OCI-LY3 (cell line): ENCODE data around the gene CCDC83.

Experiments
- H2AFZ ChIP-seq: fragments of 200-600, 300-600 bp; shearing (Covaris generic); 2 replicates; pipeline ENCODE4 v1.6.0; 2014; ENCODE audit warnings: antibody characterized with exemption, low read depth, low read length
- H3K27ac ChIP-seq: fragments of 200-600, 300-600 bp; sonication (generic); 2 replicates; pipeline ENCODE4 v1.5.1; 2014; ENCODE audit warnings: mild to moderate bottlenecking, low read length, moderate library complexity, mixed read lengths
- H3K27me3 ChIP-seq: fragments of 200-600, 300-600 bp; sonication (generic); 2 replicates; pipeline ENCODE4 v1.6.1; 2014; ENCODE audit warnings: low read depth, low read length, mixed read lengths
- H3K36me3 ChIP-seq: fragments of 200-600, 300-600 bp; sonication (generic); replicated peaks from 2 replicates; pipeline ENCODE3; 2014; ENCODE audit warnings: low read depth, low read length, mixed read lengths
- H3K4me1 ChIP-seq: fragments of 300-600, 200-600 bp; sonication (generic); 2 replicates; pipeline ENCODE4 v1.6.1; 2014; ENCODE audit warnings: low read length, mixed read lengths
- H3K4me2 ChIP-seq: fragments of 200-600, 300-600 bp; sonication (generic); 2 replicates; pipeline ENCODE4 v1.6.1; 2014; ENCODE audit warnings: low read length, mixed read lengths
- H3K4me3 ChIP-seq: fragments of 300-600, 200-600 bp; sonication (generic); 2 replicates; pipeline ENCODE4 v1.5.1; 2014; ENCODE audit warnings: antibody characterized with exemption, mild to moderate bottlenecking, low read length, moderate library complexity
- H3K79me2 ChIP-seq: fragments of 300-600, 200-600 bp; shearing (Covaris generic); 2 replicates; pipeline ENCODE4 v1.6.1; 2014; ENCODE audit warnings: mild to moderate bottlenecking, low read length, mixed read lengths
- H3K9ac ChIP-seq: fragments of 300-600, 200-600 bp; shearing (Covaris generic); 2 replicates; pipeline ENCODE4 v1.6.0; 2014; ENCODE audit warnings: mild to moderate bottlenecking, low read length, moderate library complexity
- H3K9me3 ChIP-seq: fragments of 200-600, 300-600 bp; shearing (Covaris generic); 2 replicates; pipeline ENCODE4 v1.6.1; 2014; ENCODE audit warnings: low read length, mixed read lengths; ENCODE audit not compliant: insufficient read depth
- H4K20me1 ChIP-seq: fragments of 200-600, 300-600 bp; sonication (generic); 2 replicates; pipeline ENCODE4 v1.6.1; 2016; ENCODE audit warnings: low read length, mixed read lengths; ENCODE audit not compliant: insufficient read depth
- EZH2phosphoT487 ChIP-seq: fragments of 200-600 bp; shearing (Covaris generic); IDR thresholded peaks from 2 replicates; pipeline ENCODE4 v1.6.1; 2018; ENCODE audit warnings: antibody characterized with exemption, mixed run types, low read depth
- TF ChIP-seq, protein P1 (sequence below): fragments of 200-600, 300-600 bp; sonication (generic); IDR thresholded peaks from 2 replicates; pipeline ENCODE4 v1.5.1; 2014; ENCODE audit warnings: antibody characterized with exemption, low read length, low read depth

CCDC83 gene

DNA sequence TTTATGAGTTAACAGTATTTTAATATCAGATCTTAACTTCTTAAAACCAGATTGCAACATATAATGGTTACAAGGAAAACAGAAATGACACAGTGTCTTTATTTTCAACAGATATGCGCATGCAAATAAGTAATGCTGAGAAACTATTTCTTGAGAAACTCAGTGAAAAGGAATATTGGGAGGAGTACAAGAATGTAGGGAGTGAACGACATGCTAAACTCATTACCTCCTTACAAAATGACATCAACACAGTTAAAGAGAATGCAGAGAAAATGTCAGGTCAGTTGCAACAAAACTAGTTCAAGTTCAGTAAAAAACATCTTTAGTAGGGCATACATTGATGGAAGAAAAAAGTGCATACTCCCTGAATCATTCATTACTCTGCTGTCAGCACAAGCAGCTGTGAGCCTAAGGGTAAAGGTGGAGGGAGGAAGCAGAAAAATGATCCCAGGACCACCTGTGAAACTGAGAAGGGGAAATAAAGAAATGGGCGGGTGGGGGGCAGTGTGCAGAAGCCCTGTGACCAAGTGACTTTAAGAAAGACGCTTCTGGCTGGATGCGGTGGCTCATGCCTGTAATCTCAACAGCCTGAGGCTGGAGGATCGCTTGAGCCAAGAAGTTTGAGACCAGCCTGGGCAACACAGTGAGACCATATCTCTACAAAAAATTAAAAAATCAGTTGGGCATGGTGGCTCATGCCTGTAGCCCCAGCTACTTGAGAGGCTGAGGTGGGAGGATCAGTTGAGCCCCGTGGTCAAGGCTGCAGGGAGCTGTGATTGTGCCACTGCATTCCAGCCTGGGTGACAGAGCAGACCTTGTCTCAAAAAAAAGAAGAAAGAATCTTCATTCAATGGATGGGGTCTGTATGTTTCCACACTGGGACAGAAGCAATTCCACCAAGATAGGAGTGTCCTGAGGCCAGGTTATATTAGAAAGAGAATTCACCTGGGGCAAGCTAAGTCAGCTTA lies 31.2 kb downstream of the CCDC83 start:
- Histone ChIP-seq H3K36me3 (no peaks in the 10 kb centered on the region), H3K9ac (no peak overlapping the region), H3K4me1 (peaks cover 6% of the 10 kb centered on the region; the same call in 1 of the 2 replicates), H3K9me3 (no peaks in the 10 kb centered on the region), H4K20me1 (no peaks in the 10 kb centered on the region), H3K27ac (no peak overlapping the region), H3K27me3 (no peaks in the 10 kb centered on the region), H3K4me3 (no peak overlapping the region), H3K79me2 (no peaks in the 10 kb centered on the region), H2AFZ (no peak overlapping the region), H3K4me2 (no peak overlapping the region)
- no peak for TF ChIP-seq EZH2phosphoT487
- TF ChIP-seq, protein P1, sequence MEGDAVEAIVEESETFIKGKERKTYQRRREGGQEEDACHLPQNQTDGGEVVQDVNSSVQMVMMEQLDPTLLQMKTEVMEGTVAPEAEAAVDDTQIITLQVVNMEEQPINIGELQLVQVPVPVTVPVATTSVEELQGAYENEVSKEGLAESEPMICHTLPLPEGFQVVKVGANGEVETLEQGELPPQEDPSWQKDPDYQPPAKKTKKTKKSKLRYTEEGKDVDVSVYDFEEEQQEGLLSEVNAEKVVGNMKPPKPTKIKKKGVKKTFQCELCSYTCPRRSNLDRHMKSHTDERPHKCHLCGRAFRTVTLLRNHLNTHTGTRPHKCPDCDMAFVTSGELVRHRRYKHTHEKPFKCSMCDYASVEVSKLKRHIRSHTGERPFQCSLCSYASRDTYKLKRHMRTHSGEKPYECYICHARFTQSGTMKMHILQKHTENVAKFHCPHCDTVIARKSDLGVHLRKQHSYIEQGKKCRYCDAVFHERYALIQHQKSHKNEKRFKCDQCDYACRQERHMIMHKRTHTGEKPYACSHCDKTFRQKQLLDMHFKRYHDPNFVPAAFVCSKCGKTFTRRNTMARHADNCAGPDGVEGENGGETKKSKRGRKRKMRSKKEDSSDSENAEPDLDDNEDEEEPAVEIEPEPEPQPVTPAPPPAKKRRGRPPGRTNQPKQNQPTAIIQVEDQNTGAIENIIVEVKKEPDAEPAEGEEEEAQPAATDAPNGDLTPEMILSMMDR: no peak

DNA sequence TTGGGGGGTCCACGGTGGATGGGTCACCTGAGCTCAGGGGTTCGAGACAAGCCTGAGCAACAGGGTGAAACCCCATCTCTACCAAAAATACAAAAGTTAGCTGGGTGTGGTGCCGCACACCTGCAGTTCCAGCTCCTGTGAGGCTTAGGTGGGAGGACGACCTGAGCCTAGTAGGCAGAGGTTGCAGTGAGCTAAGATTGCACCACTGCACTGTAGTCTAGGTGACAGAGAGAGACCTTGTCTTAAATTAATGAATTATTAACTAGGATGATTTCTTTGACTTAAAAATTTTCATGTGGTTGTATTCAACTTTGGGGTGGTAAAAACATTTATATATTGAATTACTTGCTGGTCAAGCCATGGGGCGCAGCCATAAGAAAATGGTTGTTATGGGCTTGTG lies 33.9 kb downstream of the CCDC83 start:
- Histone ChIP-seq H3K9ac (no peak overlapping the region), H3K4me3 (no peak overlapping the region), H3K27me3 (no peaks in the 10 kb centered on the region), H3K27ac (no peak overlapping the region), H3K79me2 (no peaks in the 10 kb centered on the region), H3K36me3 (no peaks in the 10 kb centered on the region), H3K4me2 (no peak overlapping the region), H2AFZ (no peak overlapping the region), H3K9me3 (no peaks in the 10 kb centered on the region), H4K20me1 (no peaks in the 10 kb centered on the region), H3K4me1 (peaks cover 7% of the 10 kb centered on the region; the same call in 1 of the 2 replicates)
- no peak for TF ChIP-seq EZH2phosphoT487
- TF ChIP-seq, protein P1: no peak

DNA sequence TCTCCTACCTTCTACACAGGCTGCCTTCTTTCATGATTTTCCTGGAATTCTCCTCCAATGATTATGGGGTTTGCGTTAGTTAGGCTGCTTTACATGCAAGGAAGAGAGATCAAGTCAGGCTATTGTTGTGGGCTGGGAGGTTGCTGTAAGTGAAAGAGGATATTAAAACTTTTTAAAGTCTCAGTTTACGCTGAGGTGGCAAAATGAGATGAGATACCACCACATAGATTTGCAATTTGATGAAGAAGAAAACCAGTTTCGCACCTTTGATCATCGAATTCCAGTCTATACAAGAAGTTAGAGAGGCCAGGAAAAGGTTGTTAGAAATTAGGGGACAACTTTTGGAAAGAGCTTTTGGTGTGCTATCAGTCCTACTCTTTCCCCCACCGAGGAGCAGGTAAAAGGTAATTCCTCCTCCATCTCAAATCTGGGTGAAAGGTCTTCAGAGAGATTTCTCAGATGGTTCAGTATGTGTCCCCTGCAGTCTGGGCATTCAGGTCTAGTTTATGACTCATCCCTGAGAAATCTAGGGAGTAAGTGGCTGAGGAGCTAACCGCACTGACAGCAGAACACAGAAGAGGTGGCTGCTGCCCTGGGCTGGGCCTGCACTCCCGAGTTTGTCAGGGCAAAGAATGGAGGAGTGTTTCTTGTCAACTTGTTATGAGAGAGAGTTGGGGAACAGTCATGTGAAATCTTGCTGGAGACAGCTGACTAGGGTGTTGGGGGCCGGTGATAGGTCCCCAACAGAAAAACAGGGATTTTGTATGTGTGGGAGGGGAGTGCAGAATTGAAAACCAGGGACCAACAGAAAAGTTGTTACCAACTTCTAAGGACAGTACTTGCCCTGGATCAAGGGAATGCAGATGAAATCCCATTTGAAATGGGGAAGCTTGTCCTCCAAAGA lies 34.7 kb downstream of the CCDC83 start:
- H3K4me3 ChIP-seq: no peak overlapping the region
- no peak overlapping the region for H3K4me2 ChIP-seq
- no peaks in the 10 kb centered on the region for H3K27me3 ChIP-seq
- TF ChIP-seq EZH2phosphoT487: no peak
- TF ChIP-seq, protein P1: no peak
- no peaks in the 10 kb centered on the region for H3K79me2 ChIP-seq
- H3K27ac ChIP-seq: no peak overlapping the region
- no peaks in the 10 kb centered on the region for H3K36me3 ChIP-seq
- no peak overlapping the region for H2AFZ ChIP-seq
- peaks cover 12% of the 10 kb centered on the region; the same call in 1 of the 2 replicates for H3K4me1 ChIP-seq
- H3K9me3 ChIP-seq: no peaks in the 10 kb centered on the region
- no peaks in the 10 kb centered on the region for H4K20me1 ChIP-seq
- H3K9ac ChIP-seq: no peak overlapping the region

- H3K9me3 ChIP-seq: no peaks in the 10 kb centered on the region
- no peaks in the 10 kb centered on the region for H3K27me3 ChIP-seq
- no peak overlapping the region for H3K27ac ChIP-seq
- H3K4me3 ChIP-seq: no peak overlapping the region
- no peak overlapping the region for H3K4me2 ChIP-seq
- TF ChIP-seq, protein P1: no peak
- no peak for TF ChIP-seq EZH2phosphoT487
- peaks cover 6% of the 10 kb centered on the region; the same call in 1 of the 2 replicates for H3K4me1 ChIP-seq
- H3K36me3 ChIP-seq: no peaks in the 10 kb centered on the region
- H4K20me1 ChIP-seq: no peaks in the 10 kb centered on the region
- H2AFZ ChIP-seq: no peak overlapping the region
- H3K9ac ChIP-seq: no peak overlapping the region
- no peaks in the 10 kb centered on the region for H3K79me2 ChIP-seq
These were observed 38.2 kb downstream of the CCDC83 start for GRCh38 chr11:85893395-85893794.
